ENCODE results near the gene P2RY14.
A peak's percentile ranks its signal among the peaks of the same experiment; 100 is the strongest.

P2RY14 gene

GRCh38 chr3:151293127-151293526 is 14.8 kb upstream of the P2RY14 start:
- H3K27ac ChIP-seq: no peak overlapping the region
- H3K4me3 ChIP-seq (ENCODE audit: low read depth in 1 of 2, low read length in 1 of 2): no peak overlapping the region
- no peaks in the 10 kb centered on the region for H3K27me3 ChIP-seq
- TF ChIP-seq CTCF (IDR thresholded peaks at IDR 0.05): no peak
- H3K9me3 ChIP-seq: no peaks in the 10 kb centered on the region
- H3K36me3 ChIP-seq: no peaks in the 10 kb centered on the region
- H3K4me1 ChIP-seq (ENCODE audit: control insufficient read depth in 1 of 2, insufficient read depth in 1 of 2, low read depth in 1 of 2, low read length in 1 of 2): no peaks in the 10 kb centered on the region

- Histone ChIP-seq H3K9me3 (no peaks in the 10 kb centered on the region), H3K27ac (no peak overlapping the region), H3K4me3 (ENCODE audit: low read depth in 1 of 2, low read length in 1 of 2) (no peak overlapping the region), H3K36me3 (no peaks in the 10 kb centered on the region), H3K27me3 (no peaks in the 10 kb centered on the region), H3K4me1 (ENCODE audit: control insufficient read depth in 1 of 2, insufficient read depth in 1 of 2, low read depth in 1 of 2, low read length in 1 of 2) (no peaks in the 10 kb centered on the region)
- peak; percentile 53 for TF ChIP-seq CTCF (IDR thresholded peaks at IDR 0.05)
Measured at GRCh38 chr3:151290673-151291072, 12.3 kb upstream of the P2RY14 start.

GRCh38 chr3:151289445-151289844 is 11.1 kb upstream of the P2RY14 start:
- no peaks in the 10 kb centered on the region for H3K36me3 ChIP-seq
- no peak overlapping the region for H3K27ac ChIP-seq
- H3K4me1 ChIP-seq (ENCODE audit: control insufficient read depth in 1 of 2, insufficient read depth in 1 of 2, low read depth in 1 of 2, low read length in 1 of 2): no peaks in the 10 kb centered on the region
- no peak for TF ChIP-seq CTCF (IDR thresholded peaks at IDR 0.05)
- H3K9me3 ChIP-seq: no peaks in the 10 kb centered on the region
- H3K27me3 ChIP-seq: no peaks in the 10 kb centered on the region
- no peak overlapping the region for H3K4me3 ChIP-seq (ENCODE audit: low read depth in 1 of 2, low read length in 1 of 2)

GRCh38 chr3:151285940-151286339 is 7.6 kb upstream of the P2RY14 start:
- no peak overlapping the region for H3K4me3 ChIP-seq (ENCODE audit: low read depth in 1 of 2, low read length in 1 of 2)
- H3K4me1 ChIP-seq (ENCODE audit: control insufficient read depth in 1 of 2, insufficient read depth in 1 of 2, low read depth in 1 of 2, low read length in 1 of 2): peaks cover 0 to 4% of the 10 kb centered on the region in 2 experiments
- no peaks in the 10 kb centered on the region for H3K27me3 ChIP-seq
- no peaks in the 10 kb centered on the region for H3K9me3 ChIP-seq
- TF ChIP-seq CTCF (IDR thresholded peaks at IDR 0.05): no peak
- no peak overlapping the region for H3K27ac ChIP-seq
- no peaks in the 10 kb centered on the region for H3K36me3 ChIP-seq

- Histone ChIP-seq H3K27ac (no peak overlapping the region), H3K4me3 (ENCODE audit: low read depth in 1 of 2, low read length in 1 of 2) (no peak overlapping the region), H3K4me1 (ENCODE audit: control insufficient read depth in 1 of 2, insufficient read depth in 1 of 2, low read depth in 1 of 2, low read length in 1 of 2) (peaks cover 12 to 22% of the 10 kb centered on the region in 2 experiments), H3K9me3 (no peaks in the 10 kb centered on the region), H3K36me3 (no peaks in the 10 kb centered on the region), H3K27me3 (no peaks in the 10 kb centered on the region)
- TF ChIP-seq CTCF (IDR thresholded peaks at IDR 0.05): no peak
Measured at GRCh38 chr3:151283907-151284461, 5.6 kb upstream of the P2RY14 start.

GRCh38 chr3:151283387-151283786 is 5.0 kb upstream of the P2RY14 start:
- no peak for TF ChIP-seq CTCF (IDR thresholded peaks at IDR 0.05)
- Histone ChIP-seq H3K9me3 (no peaks in the 10 kb centered on the region), H3K27ac (no peak overlapping the region), H3K27me3 (no peaks in the 10 kb centered on the region), H3K36me3 (no peaks in the 10 kb centered on the region), H3K4me1 (ENCODE audit: control insufficient read depth in 1 of 2, insufficient read depth in 1 of 2, low read depth in 1 of 2, low read length in 1 of 2) (peaks cover 18 to 28% of the 10 kb centered on the region in 2 experiments), H3K4me3 (ENCODE audit: low read depth in 1 of 2, low read length in 1 of 2) (no peak overlapping the region)

Data from neutrophil (primary cell).